Measurements from ENCODE around the gene KLHL29.

KLHL29 gene

DNA sequence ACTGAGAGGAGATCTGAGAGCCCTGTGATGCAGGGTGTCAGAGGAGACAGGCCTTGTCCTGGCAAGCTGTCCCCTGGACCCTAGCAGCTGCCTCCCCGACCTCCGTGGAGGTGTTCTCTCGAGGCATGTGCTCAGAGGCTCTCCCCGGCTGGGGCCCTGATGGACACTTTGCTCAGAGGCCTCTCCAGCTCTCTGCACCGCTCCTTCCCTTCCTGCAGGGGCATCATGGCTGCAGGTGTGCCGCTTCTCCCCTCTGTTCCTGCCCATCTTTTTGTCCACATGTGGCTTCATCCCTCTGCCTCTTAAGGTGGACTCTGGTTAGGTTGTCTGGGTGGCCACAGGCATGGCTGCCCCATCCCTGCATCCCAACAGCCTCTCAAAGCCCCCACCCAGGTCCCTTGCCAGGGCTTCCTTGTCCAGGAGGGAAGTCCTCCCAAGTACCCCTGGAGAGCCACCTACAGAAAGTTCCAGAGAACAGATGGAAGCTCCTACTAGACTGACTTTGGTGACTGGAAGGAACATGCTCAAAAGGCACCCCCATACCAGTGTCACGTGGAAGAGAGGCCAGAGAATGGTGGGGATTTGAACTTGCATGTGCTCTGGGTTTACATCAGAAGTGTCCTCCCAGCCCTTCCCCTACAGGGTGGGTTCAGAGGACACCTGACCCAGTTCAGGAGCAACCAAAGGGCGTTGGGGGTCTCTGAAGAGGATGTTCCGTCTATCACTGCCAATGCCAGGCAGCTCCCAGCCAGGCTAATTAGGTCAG lies 120.4 kb downstream of the KLHL29 start:
- TF ChIP-seq POLR2AphosphoS5 (IDR thresholded peaks at IDR 0.05; ENCODE audit: low read depth, low read length) (no peak), TAF1 (IDR thresholded peaks at IDR 0.05; ENCODE audit: borderline replicate concordance, insufficient read depth, low read length) (no peak), SIN3A (IDR thresholded peaks at IDR 0.05; ENCODE audit: borderline replicate concordance, insufficient read depth, low read length) (no peak), FOXP2 (optimal IDR thresholded peaks at IDR 0.05; ENCODE audit: borderline replicate concordance, extremely low read depth, extremely low read length, insufficient read depth) (no peak), REST (IDR thresholded peaks at IDR 0.05; ENCODE audit: insufficient read depth in 1 of 2, low read depth in 2 of 2, low read length in 2 of 2) (no peak)

DNA sequence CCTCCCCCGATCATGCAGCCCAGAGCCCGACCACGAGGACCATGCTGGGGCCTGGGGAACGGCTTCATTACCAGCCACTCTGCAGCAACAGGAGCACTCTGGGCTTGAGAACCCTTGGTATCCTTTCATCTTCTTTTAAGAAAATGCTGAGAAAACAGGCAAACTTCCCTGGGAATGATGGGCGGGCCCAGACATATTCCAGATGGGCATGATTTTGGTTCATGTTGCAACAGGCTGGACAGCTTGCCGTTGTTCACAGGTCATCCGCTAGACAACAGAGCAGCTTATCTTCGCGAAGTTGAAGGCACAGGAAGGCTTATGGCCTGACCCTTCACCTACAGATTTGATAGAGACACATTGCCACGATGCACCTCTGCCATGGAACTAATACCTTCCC lies 121.0 kb downstream of the KLHL29 start:
- TF ChIP-seq TAF1 (IDR thresholded peaks at IDR 0.05; ENCODE audit: borderline replicate concordance, insufficient read depth, low read length) (no peak), SIN3A (IDR thresholded peaks at IDR 0.05; ENCODE audit: borderline replicate concordance, insufficient read depth, low read length) (no peak), REST (IDR thresholded peaks at IDR 0.05; ENCODE audit: insufficient read depth in 1 of 2, low read depth in 2 of 2, low read length in 2 of 2) (no peak), FOXP2 (optimal IDR thresholded peaks at IDR 0.05; ENCODE audit: borderline replicate concordance, extremely low read depth, extremely low read length, insufficient read depth) (no peak), POLR2AphosphoS5 (IDR thresholded peaks at IDR 0.05; ENCODE audit: low read depth, low read length) (no peak)

DNA sequence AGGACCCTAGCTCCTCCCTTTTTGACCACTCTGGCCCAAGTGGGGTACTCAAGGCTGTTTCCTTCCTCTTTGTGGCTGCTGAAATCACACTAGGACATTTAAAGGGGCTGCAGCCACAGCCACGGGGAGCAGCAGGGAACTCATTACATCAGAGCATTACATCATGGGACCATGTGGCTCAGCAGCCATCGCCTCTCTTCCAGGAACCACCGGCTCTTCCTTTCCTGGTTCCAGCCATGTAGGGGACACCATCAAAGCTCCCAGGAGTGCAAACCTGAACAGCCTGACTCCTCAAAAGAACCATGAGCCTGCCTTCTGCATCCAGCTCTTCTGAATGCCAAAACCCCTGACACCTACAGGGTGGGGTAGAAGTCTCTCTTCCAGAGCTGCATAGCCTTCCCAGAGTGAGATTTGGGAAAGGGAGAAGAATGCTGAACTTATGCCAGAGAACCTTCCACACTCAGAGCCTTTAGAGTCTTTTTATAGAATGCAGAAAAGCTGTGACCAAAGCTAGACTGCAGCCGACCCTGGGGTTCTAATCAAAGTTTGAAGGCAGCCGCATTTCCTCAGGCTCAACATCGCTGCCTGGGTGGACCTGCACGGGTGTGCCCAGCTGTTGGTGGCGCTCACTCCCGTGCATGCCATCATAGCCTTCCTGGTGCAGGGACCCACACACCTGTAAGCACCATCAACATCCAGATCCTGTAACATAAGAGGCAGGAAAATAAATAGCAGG lies 121.7 kb downstream of the KLHL29 start:
- TF ChIP-seq SIN3A (IDR thresholded peaks at IDR 0.05; ENCODE audit: borderline replicate concordance, insufficient read depth, low read length) (no peak), REST (IDR thresholded peaks at IDR 0.05; ENCODE audit: insufficient read depth in 1 of 2, low read depth in 2 of 2, low read length in 2 of 2) (no peak), TAF1 (IDR thresholded peaks at IDR 0.05; ENCODE audit: borderline replicate concordance, insufficient read depth, low read length) (no peak), POLR2AphosphoS5 (IDR thresholded peaks at IDR 0.05; ENCODE audit: low read depth, low read length) (no peak), FOXP2 (optimal IDR thresholded peaks at IDR 0.05; ENCODE audit: borderline replicate concordance, extremely low read depth, extremely low read length, insufficient read depth) (no peak)

GRCh38 chr2:23507267-23508065 lies 122.5 kb downstream of the KLHL29 start:
- TF ChIP-seq FOXP2 (optimal IDR thresholded peaks at IDR 0.05; ENCODE audit: borderline replicate concordance, extremely low read depth, extremely low read length, insufficient read depth), result no peak
- TF ChIP-seq POLR2AphosphoS5 (IDR thresholded peaks at IDR 0.05; ENCODE audit: low read depth, low read length), result no peak
- TF ChIP-seq SIN3A (IDR thresholded peaks at IDR 0.05; ENCODE audit: borderline replicate concordance, insufficient read depth, low read length), result no peak
- no peak for TF ChIP-seq TAF1 (IDR thresholded peaks at IDR 0.05; ENCODE audit: borderline replicate concordance, insufficient read depth, low read length)
- no peak for TF ChIP-seq REST (IDR thresholded peaks at IDR 0.05; ENCODE audit: insufficient read depth in 1 of 2, low read depth in 2 of 2, low read length in 2 of 2)
